Endothelial cell of umbilical vein (primary cell): ENCODE results near the gene HSPA9. TPM values are rescaled to one million over a fixed set of nuclear protein-coding genes. Genes with fewer than 3 reads are reported as not detected.

Experiments used
- BruUV-seq: library from RNA; stranded (reverse); fragments of 400-500 nt; replicated peaks from 2 replicates; lab custom pipeline; 2021; lab: Mats Ljungman, UMichigan
- CTCF ChIA-PET: fragments of 300-600, 350-600 bp; sonication (Branson Sonifier 250); formaldehyde crosslinking; loops from one replicate; lab custom pipeline; 2021; ENCODE audit warnings: antibody characterized with exemption, inconsistent platforms; lab: Charles Lee
- POLR2A ChIA-PET: fragments of 300-600, 350-600 bp; sonication (Branson Sonifier 250); formaldehyde crosslinking; loops from one replicate; lab custom pipeline; 2021; ENCODE audit warnings: antibody characterized with exemption, inconsistent platforms; lab: Charles Lee
- DNase-seq: peaks from one replicate; pipeline ENCODE4 v3.0.0-alpha.2; 2011; ENCODE audit warnings: low read depth, low spot score
- FAIRE-seq: peaks from 2 replicates; lab custom pipeline; 2011; peaks lifted over from hg19 to GRCh38; lab: Jason Lieb, UNC
- H2AFZ ChIP-seq: 2 replicates; pipeline ENCODE4 v1.6.0; 2012; ENCODE audit warnings: low read depth, low read length, control low read depth, inconsistent platforms
- H3K27ac ChIP-seq: 2 replicates; pipeline ENCODE4 v1.5.1; 2011; ENCODE audit warnings: low read depth, mild to moderate bottlenecking, control low read depth, low read length, moderate library complexity; ENCODE audit not compliant: insufficient read depth
- H3K27me3 ChIP-seq, 2 experiments: 2 replicates each; pipeline versions ENCODE4 v1.6.0 to v1.6.1; 2011; ENCODE audit warnings: low read length in 2 of 2, mixed read lengths in 1 of 2; ENCODE audit not compliant: control insufficient read depth in 2 of 2, insufficient read depth in 2 of 2
- H3K36me3 ChIP-seq, 2 experiments: 2 replicates in 1 of 2; 3 replicates in 1 of 2; pipeline ENCODE4 v1.5.1; 2011; ENCODE audit warnings: low read length in 2 of 2, mild to moderate bottlenecking in 1 of 2, moderate library complexity in 1 of 2; ENCODE audit not compliant: control insufficient read depth in 2 of 2, insufficient read depth in 2 of 2; ENCODE audit errors: extremely low read depth in 1 of 2
- H3K4me1 ChIP-seq: 3 replicates; pipeline ENCODE4 v1.5.1; 2011; ENCODE audit warnings: mild to moderate bottlenecking, low read length; ENCODE audit not compliant: control insufficient read depth, insufficient read depth; ENCODE audit errors: extremely low read depth
- H3K4me2 ChIP-seq: 2 replicates; pipeline ENCODE4 v1.6.1; 2011; ENCODE audit warnings: low read length, control low read depth, mixed read lengths; ENCODE audit not compliant: insufficient read depth
- H3K4me3 ChIP-seq, 3 experiments: fragments of 200-600 bp in 1 of 3; sonication (generic), shearing (Covaris generic) in 1 of 3; replicated peaks in 1 of 3; 2 replicates each; pipeline ENCODE4 v1.5.1; 2011 to 2016; ENCODE audit warnings: control low read depth in 3 of 3, low read length in 3 of 3, mild to moderate bottlenecking in 2 of 3, inconsistent platforms in 1 of 3, low read depth in 1 of 3, moderate library complexity in 1 of 3; ENCODE audit not compliant: insufficient read depth in 1 of 3
- H3K79me2 ChIP-seq: 2 replicates; pipeline ENCODE4 v1.6.0; 2012; ENCODE audit warnings: low read length, inconsistent platforms; ENCODE audit not compliant: control insufficient read depth, insufficient read depth
- H3K9ac ChIP-seq: replicated peaks from 2 replicates; pipeline ENCODE3; 2011; ENCODE audit warnings: low read length, control low read depth; ENCODE audit not compliant: insufficient read depth; ENCODE audit errors: extremely low read depth
- H3K9me1 ChIP-seq: replicated peaks from 3 replicates; pipeline ENCODE4 v1.6.0; 2011; ENCODE audit warnings: mild to moderate bottlenecking, low read length; ENCODE audit not compliant: control insufficient read depth, insufficient read depth; ENCODE audit errors: extremely low read depth
- H3K9me3 ChIP-seq: replicated peaks from 2 replicates; pipeline ENCODE4 v1.5.1; 2012; ENCODE audit warnings: low read length, inconsistent platforms; ENCODE audit not compliant: control insufficient read depth, insufficient read depth
- H4K20me1 ChIP-seq: replicated peaks from 2 replicates; pipeline ENCODE3; 2011; ENCODE audit warnings: mild to moderate bottlenecking, low read length; ENCODE audit not compliant: control insufficient read depth, insufficient read depth; ENCODE audit errors: extremely low read depth
- CTCF ChIP-seq, 2 donors: IDR thresholded peaks; 1 replicate in 1 of 2; 2 replicates in 1 of 2; pipeline ENCODE4 v1.5.1; 2011; ENCODE audit warnings: low read length in 2 of 2, mild to moderate bottlenecking in 2 of 2, moderate library complexity in 2 of 2, control low read depth in 1 of 2, inconsistent platforms in 1 of 2, low read depth in 1 of 2; ENCODE audit not compliant: insufficient read depth in 1 of 2; ENCODE audit errors: extremely low read depth in 1 of 2
- EZH2 ChIP-seq: IDR thresholded peaks from 2 replicates; pipeline ENCODE4 v1.6.1; 2012; ENCODE audit warnings: borderline replicate concordance, low read depth, mild to moderate bottlenecking, moderate library complexity, low read length, inconsistent platforms; ENCODE audit not compliant: severe bottlenecking
- FOS ChIP-seq: IDR thresholded peaks from 2 replicates; pipeline ENCODE4 v1.6.1; 2011; ENCODE audit warnings: mild to moderate bottlenecking, low read length, moderate library complexity, borderline replicate concordance; ENCODE audit not compliant: insufficient read depth
- GATA2 ChIP-seq: IDR thresholded peaks from 2 replicates; pipeline ENCODE4 v1.7.0; 2011; ENCODE audit warnings: low read depth, mild to moderate bottlenecking, moderate library complexity, mixed read lengths, low read length; ENCODE audit not compliant: insufficient read length, insufficient read depth
- JUN ChIP-seq: IDR thresholded peaks from 2 replicates; pipeline ENCODE4 v1.6.1; 2011; ENCODE audit warnings: borderline replicate concordance, low read depth; ENCODE audit not compliant: insufficient read length, insufficient read depth
- MAX ChIP-seq: IDR thresholded peaks from 2 replicates; pipeline ENCODE4 v1.6.1; 2011; ENCODE audit not compliant: insufficient read depth, insufficient read length
- MYC ChIP-seq: IDR thresholded peaks from one replicate; pipeline ENCODE4 v1.6.1; 2011; ENCODE audit warnings: mild to moderate bottlenecking, low read depth, low read length
- POLR2A ChIP-seq: IDR thresholded peaks from 2 replicates; pipeline ENCODE4 v1.6.1; 2012; ENCODE audit warnings: low read depth, mild to moderate bottlenecking, control low read depth, low read length
- POLR2AphosphoS5 ChIP-seq: IDR thresholded peaks from 2 replicates; pipeline ENCODE4 v1.6.1; 2012; ENCODE audit warnings: low read depth, mild to moderate bottlenecking, control low read depth, low read length, moderate library complexity; ENCODE audit not compliant: insufficient read depth
- dilution Hi-C: fragments of 300-500 bp; cut with MboI; formaldehyde crosslinking; loops from one replicate; pipeline ENCODE4 v1.15.0; 2019; ENCODE audit warnings: low sequenced_read_pairs; ENCODE audit not compliant: extremely low pct_ligation_motif_present
- intact Hi-C: fragments of 100-400 bp; cut with micrococcal nuclease; formaldehyde crosslinking; loops from one replicate; pipeline ENCODE4 v1.10.0; 2022
- polyA plus RNA-seq, 4 experiments: library from polyadenylated mRNA; depleted of rRNA in 3 of 4; stranded (reverse) in 3 of 4; unstranded in 1 of 4; fragments of >200 nt; gene quantifications; 2 replicates each; pipeline versions ENCODE4 v1.2.1 to v1.2.3, GENCODE V29; 2011 to 2012; ENCODE audit warnings: missing spikeins in 1 of 4
- total RNA-seq: library from RNA; stranded (reverse); gene quantifications from 2 replicates; pipeline ENCODE4 v1.2.3, GENCODE V29; 2021

The HSPA9 gene
- total and polyA plus RNA-seq, 2 donors (not counting 3 experiments of a cell fraction or from before 2014, with no cell fraction given): 99.6 to 192 TPM

- no peak overlapping the region for H3K9ac ChIP-seq
- intact Hi-C loops: no loop called here
- H3K9me3 ChIP-seq: no peaks in the 10 kb centered on the region
- dilution Hi-C loops: no loop called here
- no peak overlapping the region for H3K4me2 ChIP-seq
- FAIRE-seq: no peak
- H3K36me3 ChIP-seq: peaks cover 3 to 11% of the 10 kb centered on the region in 2 experiments
- H3K9me1 ChIP-seq: no peaks in the 10 kb centered on the region
- no peak overlapping the region for H3K4me3 ChIP-seq
- peaks cover 93% of the 10 kb centered on the region for H3K79me2 ChIP-seq
- DNase-seq: no peak
- ChIA-PET POLR2A (no interaction called here), CTCF (interaction anchor here (0.6 to 1.2 kb wide), 4 partner anchors 10 to 67 kb away, joined by 3 to 4 read pairs (median 3); no protein-coding TSS in a partner anchor)
- no peak overlapping the region for H2AFZ ChIP-seq
- TF ChIP-seq EZH2: no peak
- no peak for TF ChIP-seq MAX
- TF ChIP-seq JUN: no peak
- TF ChIP-seq POLR2A: no peak
- TF ChIP-seq POLR2AphosphoS5: no peak
- TF ChIP-seq GATA2: no peak
- no peak for TF ChIP-seq MYC
- no peak for TF ChIP-seq CTCF (IDR thresholded peaks at IDR 0.05; ENCODE audit: extremely low read depth in 1 of 2, insufficient read depth in 1 of 2, low read depth in 1 of 2, low read length in 2 of 2)
- no peak for TF ChIP-seq FOS
- H3K27me3 ChIP-seq: no peaks in the 10 kb centered on the region
- peaks cover 8% of the 10 kb centered on the region for H4K20me1 ChIP-seq
- H3K4me1 ChIP-seq: peaks cover 11% of the 10 kb centered on the region
- no TSS peak for BruUV-seq
- no peak overlapping the region for H3K27ac ChIP-seq
Observed at GRCh38 chr5:138536215-138536614, 39.0 kb downstream of the HSPA9 start.
